ENCODE data around the gene MRPS22. TPM values are rescaled to one million over a fixed set of nuclear protein-coding genes. Genes with fewer than 3 reads are reported as not detected.

MRPS22 gene
- total and polyA plus RNA-seq, 2 of the 13 experiments (the other 11 are each of a cell fraction or from before 2014, with no cell fraction given): 52.7 to 113 TPM

- TF ChIP-seq ZNF530 (CRISPR knock-in tag; IDR thresholded peaks at IDR 0.05; ENCODE audit: low read depth): no peak
- peak; percentile 90 for TF ChIP-seq ZNF263 (CRISPR knock-in tag; IDR thresholded peaks at IDR 0.05)
- TF ChIP-seq SMYD3 (CRISPR knock-in tag; IDR thresholded peaks at IDR 0.05): no peak
- TF ChIP-seq ZNF691 (CRISPR knock-in tag; IDR thresholded peaks at IDR 0.05; ENCODE audit: borderline replicate concordance, low read depth): peak; percentile 37; the same call in 1 of the 2 replicates
- 0 out of 2 replicates have a peak, but pooled peaks have one; percentile 36 for TF ChIP-seq ZIK1 (CRISPR knock-in tag; IDR thresholded peaks at IDR 0.05; ENCODE audit: borderline replicate concordance, low read depth)
- peak; percentile 77 for TF ChIP-seq HNF1B (CRISPR knock-in tag; IDR thresholded peaks at IDR 0.05)
- TF ChIP-seq ZNF639 (CRISPR knock-in tag; conservative IDR thresholded peaks at IDR 0.05): no peak
- no peak; the same call in 1 of the 2 replicates for TF ChIP-seq ZSCAN9 (CRISPR knock-in tag; IDR thresholded peaks at IDR 0.05; ENCODE audit: borderline replicate concordance)
- TF ChIP-seq KLF6 (CRISPR knock-in tag; IDR thresholded peaks at IDR 0.05): peak; percentile 53; the same call in 1 of the 2 replicates
- no peak for TF ChIP-seq ZNF468 (CRISPR knock-in tag; IDR thresholded peaks at IDR 0.05)
- TF ChIP-seq ZNF281 (CRISPR knock-in tag; IDR thresholded peaks at IDR 0.05; ENCODE audit: borderline replicate concordance): peak; percentile 51; the same call in 1 of the 2 replicates
- no peak for TF ChIP-seq TERF1 (CRISPR knock-in tag; IDR thresholded peaks at IDR 0.05)
- TF ChIP-seq ZNF841 (CRISPR knock-in tag; IDR thresholded peaks at IDR 0.05; ENCODE audit: borderline replicate concordance): no peak
- TF ChIP-seq KDM4B (CRISPR knock-in tag; IDR thresholded peaks at IDR 0.05): peak; percentile 59; the same call in 1 of the 2 replicates
- TF ChIP-seq BHLHE40 (IDR thresholded peaks at IDR 0.05; ENCODE audit: low read length): peak; percentile 45; the same call in 1 of the 2 replicates
- peak; percentile 61; the same call in 1 of the 2 replicates for TF ChIP-seq ZNF331 (CRISPR knock-in tag; IDR thresholded peaks at IDR 0.05)
- TF ChIP-seq ZSCAN25 (CRISPR knock-in tag; IDR thresholded peaks at IDR 0.05): no peak
- TF ChIP-seq HOXA3 (CRISPR knock-in tag; IDR thresholded peaks at IDR 0.05): peak; percentile 18; the same call in 1 of the 2 replicates
- TF ChIP-seq CENPX (CRISPR knock-in tag; IDR thresholded peaks at IDR 0.05): no peak
- TF ChIP-seq MED13 (CRISPR knock-in tag; IDR thresholded peaks at IDR 0.05): no peak
Observed at GRCh38 chr3:139329364-139329850, 14.4 kb upstream of the MRPS22 start (continued).

Data from HepG2 (cell line).